Neural progenitor cell (in vitro differentiated cells): ENCODE measurements around the gene BARX2. TPM values are rescaled to one million over a fixed set of nuclear protein-coding genes. Genes with fewer than 3 reads are reported as not detected.

Source experiments
- DNase-seq: peaks from one replicate; pipeline ENCODE4 v3.0.0-alpha.2; 2016; ENCODE audit warnings: low spot score
- H2AFZ ChIP-seq: fragments of 200-600 bp; sonication (generic); replicated peaks from 2 replicates; pipeline ENCODE4 v1.6.1; 2016; ENCODE audit warnings: antibody characterized with exemption
- H3F3A ChIP-seq: fragments of 200-600 bp; sonication (generic); 2 replicates; pipeline ENCODE4 v1.6.1; 2016; ENCODE audit warnings: antibody characterized with exemption, low read depth
- H3K27ac ChIP-seq: fragments of 200-600 bp; sonication (generic); 2 replicates; pipeline ENCODE4 v1.5.1; 2016; ENCODE audit warnings: mild to moderate bottlenecking
- H3K27me3 ChIP-seq: fragments of 200-600 bp; sonication (generic); 2 replicates; pipeline ENCODE4 v1.6.1; 2016; ENCODE audit warnings: mild to moderate bottlenecking, moderate library complexity
- H3K36me3 ChIP-seq: fragments of 200-600 bp; sonication (generic); 2 replicates; pipeline ENCODE4 v1.5.1; 2016
- H3K4me1 ChIP-seq: fragments of 200-600 bp; sonication (generic); 2 replicates; pipeline ENCODE4 v1.6.1; 2016; ENCODE audit warnings: mixed run types
- H3K4me2 ChIP-seq: fragments of 200-600 bp; sonication (generic); 2 replicates; pipeline ENCODE4 v1.6.1; 2016
- H3K4me3 ChIP-seq: fragments of 200-600 bp; sonication (generic); 2 replicates; pipeline ENCODE4 v1.5.1; 2016
- H3K79me2 ChIP-seq: fragments of 200-600 bp; sonication (generic); 2 replicates; pipeline ENCODE4 v1.6.1; 2016; ENCODE audit warnings: low read depth
- H3K9ac ChIP-seq: fragments of 200-600 bp; sonication (generic); 2 replicates; pipeline ENCODE4 v1.6.1; 2016
- H3K9me3 ChIP-seq: fragments of 200-600 bp; sonication (generic); 2 replicates; pipeline ENCODE4 v1.5.1; 2016; ENCODE audit warnings: low read depth
- H4K20me1 ChIP-seq: fragments of 200-600 bp; sonication (generic); 2 replicates; pipeline ENCODE4 v1.6.1; 2016; ENCODE audit warnings: low read depth
- H3K27ac Mint-ChIP-seq: 3 replicates; pipeline ENCODE4 v1.8.0; 2021; ENCODE audit warnings: mixed read lengths
- H3K27me3 Mint-ChIP-seq: 2 replicates; pipeline ENCODE4 v1.8.0; 2022; ENCODE audit warnings: low read depth, mild to moderate bottlenecking, inconsistent platforms, moderate library complexity, mixed read lengths; ENCODE audit not compliant: insufficient read depth
- H3K36me3 Mint-ChIP-seq: 3 replicates; pipeline ENCODE4 v1.8.0; 2021; ENCODE audit warnings: mixed read lengths
- H3K4me1 Mint-ChIP-seq: 3 replicates; pipeline ENCODE4 v1.8.0; 2021; ENCODE audit warnings: mixed read lengths
- H3K4me3 Mint-ChIP-seq: 3 replicates; pipeline ENCODE4 v1.8.0; 2021; ENCODE audit warnings: mild to moderate bottlenecking, moderate library complexity, mixed read lengths
- H3K9me3 Mint-ChIP-seq: 3 replicates; pipeline ENCODE4 v1.8.0; 2020; ENCODE audit warnings: mixed read lengths
- EZH2 ChIP-seq: fragments of 200-600 bp; sonication (generic); IDR thresholded peaks from 2 replicates; pipeline ENCODE4 v1.6.1; 2017; ENCODE audit warnings: antibody characterized with exemption, mild to moderate bottlenecking, moderate library complexity
- EZH2phosphoT487 ChIP-seq: fragments of 200-600 bp; sonication (generic); IDR thresholded peaks from 2 replicates; pipeline ENCODE4 v1.6.1; 2017; ENCODE audit warnings: antibody characterized with exemption
- total RNA-seq: library from RNA; depleted of rRNA; stranded (reverse); fragments of >200 nt; gene quantifications from 2 replicates; pipeline ENCODE4 v1.2.3, GENCODE V29; 2015; ENCODE audit warnings: low replicate concordance
- TF ChIP-seq, protein P1 (sequence below): fragments of 200-600 bp; sonication (generic); IDR thresholded peaks from 2 replicates; pipeline ENCODE4 v1.5.1; 2017; ENCODE audit warnings: antibody characterized with exemption, mild to moderate bottlenecking

BARX2 gene
- total RNA-seq, 1 donor from 2014 or later = not detected

DNA sequence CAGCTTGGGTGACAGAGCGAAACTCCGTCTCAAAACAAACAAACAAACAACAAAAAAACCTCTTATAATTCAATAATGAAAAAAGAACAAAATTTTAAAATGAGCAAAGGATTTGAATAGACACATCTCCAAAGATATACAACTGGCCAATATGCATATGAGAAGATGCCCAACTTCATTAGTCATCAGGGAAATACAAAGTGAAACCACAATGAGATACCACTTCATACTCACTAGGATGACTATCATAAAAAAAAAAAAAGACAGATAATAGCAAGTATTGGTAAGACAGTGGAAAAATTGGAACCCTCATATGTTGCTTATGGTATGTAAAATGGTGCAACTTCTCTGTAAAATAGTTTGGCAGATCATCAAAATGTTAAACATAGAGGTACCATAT, 28.7 kb upstream of the BARX2 start:
- no peaks in the 10 kb centered on the region for H3F3A ChIP-seq
- Mint-ChIP-seq H3K9me3 (peaks cover 3% of the 10 kb centered on the region), H3K4me3 (no peak overlapping the region), H3K36me3 (no peaks in the 10 kb centered on the region), H3K27ac (no peak overlapping the region), H3K4me1 (peaks cover 5% of the 10 kb centered on the region), H3K27me3 (peaks cover 6% of the 10 kb centered on the region)
- no peaks in the 10 kb centered on the region for H3K79me2 ChIP-seq
- no peak for DNase-seq
- H4K20me1 ChIP-seq = no peaks in the 10 kb centered on the region
- no peaks in the 10 kb centered on the region for H3K9me3 ChIP-seq
- H3K36me3 ChIP-seq = no peaks in the 10 kb centered on the region
- no peak overlapping the region for H2AFZ ChIP-seq
- TF ChIP-seq EZH2 = no peak
- TF ChIP-seq, protein P1, sequence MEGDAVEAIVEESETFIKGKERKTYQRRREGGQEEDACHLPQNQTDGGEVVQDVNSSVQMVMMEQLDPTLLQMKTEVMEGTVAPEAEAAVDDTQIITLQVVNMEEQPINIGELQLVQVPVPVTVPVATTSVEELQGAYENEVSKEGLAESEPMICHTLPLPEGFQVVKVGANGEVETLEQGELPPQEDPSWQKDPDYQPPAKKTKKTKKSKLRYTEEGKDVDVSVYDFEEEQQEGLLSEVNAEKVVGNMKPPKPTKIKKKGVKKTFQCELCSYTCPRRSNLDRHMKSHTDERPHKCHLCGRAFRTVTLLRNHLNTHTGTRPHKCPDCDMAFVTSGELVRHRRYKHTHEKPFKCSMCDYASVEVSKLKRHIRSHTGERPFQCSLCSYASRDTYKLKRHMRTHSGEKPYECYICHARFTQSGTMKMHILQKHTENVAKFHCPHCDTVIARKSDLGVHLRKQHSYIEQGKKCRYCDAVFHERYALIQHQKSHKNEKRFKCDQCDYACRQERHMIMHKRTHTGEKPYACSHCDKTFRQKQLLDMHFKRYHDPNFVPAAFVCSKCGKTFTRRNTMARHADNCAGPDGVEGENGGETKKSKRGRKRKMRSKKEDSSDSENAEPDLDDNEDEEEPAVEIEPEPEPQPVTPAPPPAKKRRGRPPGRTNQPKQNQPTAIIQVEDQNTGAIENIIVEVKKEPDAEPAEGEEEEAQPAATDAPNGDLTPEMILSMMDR = no peak
- H3K4me3 ChIP-seq = no peak overlapping the region
- H3K4me1 ChIP-seq = no peaks in the 10 kb centered on the region
- H3K4me2 ChIP-seq = no peak overlapping the region
- no peak overlapping the region for H3K9ac ChIP-seq
- no peak overlapping the region for H3K27ac ChIP-seq
- H3K27me3 ChIP-seq = no peaks in the 10 kb centered on the region

DNA sequence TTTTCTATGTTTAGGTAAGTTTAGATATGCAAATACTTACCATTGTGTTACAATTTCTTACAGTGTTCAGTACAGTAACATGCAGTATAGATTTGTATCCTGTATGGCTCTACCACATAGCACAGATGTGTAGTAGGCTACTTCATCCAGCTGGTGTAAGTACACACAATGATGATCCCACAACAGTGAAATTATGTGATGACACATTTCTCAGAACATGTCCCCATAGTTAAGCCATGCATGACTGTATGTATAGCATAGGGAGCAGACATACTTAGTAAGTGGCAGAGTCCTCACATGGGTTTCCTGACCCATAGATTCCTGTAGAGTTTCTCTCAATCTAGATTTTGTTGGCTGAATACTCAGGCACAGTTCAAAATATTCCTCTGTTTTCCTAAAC, 26.8 kb upstream of the BARX2 start:
- no peak overlapping the region for H3K4me2 ChIP-seq
- H4K20me1 ChIP-seq = no peaks in the 10 kb centered on the region
- H3F3A ChIP-seq = no peaks in the 10 kb centered on the region
- H3K4me1 ChIP-seq = no peaks in the 10 kb centered on the region
- Mint-ChIP-seq H3K9me3 (peaks cover 3% of the 10 kb centered on the region), H3K27ac (no peak overlapping the region), H3K27me3 (peaks cover 6% of the 10 kb centered on the region), H3K4me3 (no peak overlapping the region), H3K4me1 (peaks cover 5% of the 10 kb centered on the region), H3K36me3 (no peaks in the 10 kb centered on the region)
- H3K36me3 ChIP-seq = no peaks in the 10 kb centered on the region
- H3K27ac ChIP-seq = no peak overlapping the region
- no peak overlapping the region for H3K9ac ChIP-seq
- TF ChIP-seq, protein P1 = no peak
- no peak for TF ChIP-seq EZH2
- TF ChIP-seq EZH2phosphoT487 = no peak
- H3K79me2 ChIP-seq = no peaks in the 10 kb centered on the region
- no peak for DNase-seq
- no peaks in the 10 kb centered on the region for H3K27me3 ChIP-seq
- H3K4me3 ChIP-seq = no peak overlapping the region
- no peak overlapping the region for H2AFZ ChIP-seq
- H3K9me3 ChIP-seq = no peaks in the 10 kb centered on the region

DNA sequence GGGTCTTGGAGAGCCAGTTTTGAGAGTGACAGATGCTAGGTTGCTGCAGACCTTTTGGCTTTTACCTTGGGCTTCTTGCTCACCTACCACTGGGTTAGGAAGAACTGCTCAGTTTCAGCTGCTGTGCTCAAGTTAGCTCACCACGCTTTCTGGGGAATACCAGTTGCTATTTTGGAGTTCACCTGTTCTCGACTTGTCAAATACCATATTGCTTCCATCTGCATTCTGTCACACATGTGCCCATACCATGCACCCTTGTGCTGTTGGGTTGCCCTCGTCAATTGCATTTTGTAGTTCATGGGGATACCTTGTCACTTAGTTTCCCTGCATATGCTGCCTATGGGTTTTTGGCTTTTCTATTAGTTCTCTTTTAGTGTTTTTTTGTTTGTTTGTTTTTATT, 23.0 kb upstream of the BARX2 start:
- H3K27ac Mint-ChIP-seq = no peak overlapping the region
- H3K4me1 Mint-ChIP-seq = no peaks in the 10 kb centered on the region
- Histone ChIP-seq H3K79me2 (no peaks in the 10 kb centered on the region), H3K27ac (no peak overlapping the region), H3K27me3 (no peaks in the 10 kb centered on the region), H3K9ac (no peak overlapping the region), H2AFZ (no peak overlapping the region), H3K36me3 (no peaks in the 10 kb centered on the region), H3K9me3 (no peaks in the 10 kb centered on the region), H3K4me3 (no peak overlapping the region), H3F3A (no peaks in the 10 kb centered on the region), H3K4me1 (no peaks in the 10 kb centered on the region), H3K4me2 (no peak overlapping the region), H4K20me1 (no peaks in the 10 kb centered on the region)
- H3K27me3 Mint-ChIP-seq = no peaks in the 10 kb centered on the region
- H3K9me3 Mint-ChIP-seq = no peaks in the 10 kb centered on the region
- no peak overlapping the region for H3K4me3 Mint-ChIP-seq
- TF ChIP-seq EZH2phosphoT487 = no peak
- TF ChIP-seq, protein P1 = no peak
- TF ChIP-seq EZH2 = no peak
- no peaks in the 10 kb centered on the region for H3K36me3 Mint-ChIP-seq
- no peak for DNase-seq

DNA sequence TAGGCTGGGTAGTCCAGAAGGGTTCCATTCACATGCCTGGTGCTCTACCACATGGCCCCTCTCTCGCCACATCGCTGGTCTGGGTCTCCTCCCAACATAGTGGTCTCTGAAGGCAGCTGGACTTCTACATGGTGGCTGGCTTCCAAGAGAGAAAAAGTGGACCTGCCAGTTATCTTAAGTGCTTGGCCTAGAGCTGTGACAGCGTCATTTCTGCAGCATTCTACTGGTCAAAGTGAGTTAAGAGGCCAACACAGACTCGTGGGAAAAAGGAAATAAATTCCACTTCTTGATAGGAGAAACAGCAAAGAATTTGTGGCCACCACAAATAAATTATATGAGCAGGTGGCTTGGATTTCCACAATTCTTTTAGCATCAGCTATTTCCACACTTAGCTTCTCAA, 21.0 kb upstream of the BARX2 start:
- Mint-ChIP-seq H3K27me3 (no peaks in the 10 kb centered on the region), H3K4me3 (no peak overlapping the region), H3K4me1 (no peaks in the 10 kb centered on the region), H3K9me3 (peaks cover 6% of the 10 kb centered on the region), H3K36me3 (no peaks in the 10 kb centered on the region), H3K27ac (no peak overlapping the region)
- Histone ChIP-seq H3K4me3 (no peak overlapping the region), H3K36me3 (no peaks in the 10 kb centered on the region), H2AFZ (no peak overlapping the region), H3K27ac (no peak overlapping the region), H3K79me2 (no peaks in the 10 kb centered on the region), H3K4me2 (no peak overlapping the region), H3K9ac (no peak overlapping the region), H4K20me1 (no peaks in the 10 kb centered on the region), H3K4me1 (no peaks in the 10 kb centered on the region), H3K27me3 (no peaks in the 10 kb centered on the region), H3K9me3 (peaks cover 3% of the 10 kb centered on the region), H3F3A (no peaks in the 10 kb centered on the region)
- TF ChIP-seq EZH2 = no peak
- TF ChIP-seq EZH2phosphoT487 = no peak
- TF ChIP-seq, protein P1 = no peak
- no peak for DNase-seq
